ENCODE measurements around the gene CASP10. TPM values are rescaled to one million over a fixed set of nuclear protein-coding genes. Genes with fewer than 3 reads are reported as not detected.

CASP10 gene
- total and polyA plus RNA-seq, 2 of the 13 experiments (the other 11 are each of a cell fraction or from before 2014, with no cell fraction given), result 22.2 to 23.8 TPM

DNA sequence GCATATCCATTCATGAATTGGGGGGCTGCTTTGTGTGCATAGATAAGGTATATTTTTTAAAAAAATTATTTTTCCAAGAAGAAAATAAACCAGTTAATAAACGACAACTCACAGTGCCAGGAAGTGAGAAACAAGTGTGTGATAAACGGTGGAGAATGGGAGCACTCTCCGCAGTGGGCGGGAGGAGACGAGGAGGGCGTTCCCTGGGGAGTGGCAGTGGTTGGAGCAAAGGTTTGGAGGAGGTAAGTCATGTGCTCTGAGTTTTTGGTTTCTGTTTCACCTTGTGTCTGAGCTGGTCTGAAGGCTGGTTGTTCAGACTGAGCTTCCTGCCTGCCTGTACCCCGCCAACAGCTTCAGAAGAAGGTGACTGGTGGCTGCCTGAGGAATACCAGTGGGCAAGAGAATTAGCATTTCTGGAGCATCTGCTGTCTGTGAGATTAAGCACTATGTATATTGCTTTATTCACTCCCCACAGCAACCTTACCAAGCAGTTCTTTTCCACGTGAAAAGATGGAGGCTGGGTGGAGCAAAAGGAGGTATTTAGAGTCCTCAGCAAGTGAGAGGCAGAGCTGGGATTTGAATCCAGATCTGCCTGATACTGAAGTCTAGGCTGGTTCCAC lies 50.4 kb downstream of the CASP10 start (continued):
- no peak; the same call in 1 of the 2 replicates for TF ChIP-seq TFDP2 (CRISPR knock-in tag; IDR thresholded peaks at IDR 0.05)
- TF ChIP-seq SNRNP70 (IDR thresholded peaks at IDR 0.05; ENCODE audit: low read depth, low read length), result no peak
- no peak for TF ChIP-seq ZNF678 (CRISPR knock-in tag; IDR thresholded peaks at IDR 0.05)
- TF ChIP-seq, protein P1, sequence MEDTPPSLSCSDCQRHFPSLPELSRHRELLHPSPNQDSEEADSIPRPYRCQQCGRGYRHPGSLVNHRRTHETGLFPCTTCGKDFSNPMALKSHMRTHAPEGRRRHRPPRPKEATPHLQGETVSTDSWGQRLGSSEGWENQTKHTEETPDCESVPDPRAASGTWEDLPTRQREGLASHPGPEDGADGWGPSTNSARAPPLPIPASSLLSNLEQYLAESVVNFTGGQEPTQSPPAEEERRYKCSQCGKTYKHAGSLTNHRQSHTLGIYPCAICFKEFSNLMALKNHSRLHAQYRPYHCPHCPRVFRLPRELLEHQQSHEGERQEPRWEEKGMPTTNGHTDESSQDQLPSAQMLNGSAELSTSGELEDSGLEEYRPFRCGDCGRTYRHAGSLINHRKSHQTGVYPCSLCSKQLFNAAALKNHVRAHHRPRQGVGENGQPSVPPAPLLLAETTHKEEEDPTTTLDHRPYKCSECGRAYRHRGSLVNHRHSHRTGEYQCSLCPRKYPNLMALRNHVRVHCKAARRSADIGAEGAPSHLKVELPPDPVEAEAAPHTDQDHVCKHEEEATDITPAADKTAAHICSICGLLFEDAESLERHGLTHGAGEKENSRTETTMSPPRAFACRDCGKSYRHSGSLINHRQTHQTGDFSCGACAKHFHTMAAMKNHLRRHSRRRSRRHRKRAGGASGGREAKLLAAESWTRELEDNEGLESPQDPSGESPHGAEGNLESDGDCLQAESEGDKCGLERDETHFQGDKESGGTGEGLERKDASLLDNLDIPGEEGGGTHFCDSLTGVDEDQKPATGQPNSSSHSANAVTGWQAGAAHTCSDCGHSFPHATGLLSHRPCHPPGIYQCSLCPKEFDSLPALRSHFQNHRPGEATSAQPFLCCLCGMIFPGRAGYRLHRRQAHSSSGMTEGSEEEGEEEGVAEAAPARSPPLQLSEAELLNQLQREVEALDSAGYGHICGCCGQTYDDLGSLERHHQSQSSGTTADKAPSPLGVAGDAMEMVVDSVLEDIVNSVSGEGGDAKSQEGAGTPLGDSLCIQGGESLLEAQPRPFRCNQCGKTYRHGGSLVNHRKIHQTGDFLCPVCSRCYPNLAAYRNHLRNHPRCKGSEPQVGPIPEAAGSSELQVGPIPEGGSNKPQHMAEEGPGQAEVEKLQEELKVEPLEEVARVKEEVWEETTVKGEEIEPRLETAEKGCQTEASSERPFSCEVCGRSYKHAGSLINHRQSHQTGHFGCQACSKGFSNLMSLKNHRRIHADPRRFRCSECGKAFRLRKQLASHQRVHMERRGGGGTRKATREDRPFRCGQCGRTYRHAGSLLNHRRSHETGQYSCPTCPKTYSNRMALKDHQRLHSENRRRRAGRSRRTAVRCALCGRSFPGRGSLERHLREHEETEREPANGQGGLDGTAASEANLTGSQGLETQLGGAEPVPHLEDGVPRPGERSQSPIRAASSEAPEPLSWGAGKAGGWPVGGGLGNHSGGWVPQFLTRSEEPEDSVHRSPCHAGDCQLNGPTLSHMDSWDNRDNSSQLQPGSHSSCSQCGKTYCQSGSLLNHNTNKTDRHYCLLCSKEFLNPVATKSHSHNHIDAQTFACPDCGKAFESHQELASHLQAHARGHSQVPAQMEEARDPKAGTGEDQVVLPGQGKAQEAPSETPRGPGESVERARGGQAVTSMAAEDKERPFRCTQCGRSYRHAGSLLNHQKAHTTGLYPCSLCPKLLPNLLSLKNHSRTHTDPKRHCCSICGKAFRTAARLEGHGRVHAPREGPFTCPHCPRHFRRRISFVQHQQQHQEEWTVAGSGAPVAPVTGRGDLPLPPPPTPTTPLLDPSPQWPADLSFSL (CRISPR knock-in tag; IDR thresholded peaks at IDR 0.05), result no peak
- no peak for TF ChIP-seq RBM39 (IDR thresholded peaks at IDR 0.05; ENCODE audit: low read depth, low read length, poor library complexity, severe bottlenecking)
- no peak for TF ChIP-seq IRX3 (CRISPR knock-in tag; IDR thresholded peaks at IDR 0.05; ENCODE audit: borderline replicate concordance, low read depth)
- TF ChIP-seq ZNF451 (CRISPR knock-in tag; IDR thresholded peaks at IDR 0.05), result no peak; the same call in 1 of the 2 replicates
- no peak for TF ChIP-seq ARHGAP35 (CRISPR knock-in tag; IDR thresholded peaks at IDR 0.05; ENCODE audit: borderline replicate concordance)
- TF ChIP-seq, protein P2, sequence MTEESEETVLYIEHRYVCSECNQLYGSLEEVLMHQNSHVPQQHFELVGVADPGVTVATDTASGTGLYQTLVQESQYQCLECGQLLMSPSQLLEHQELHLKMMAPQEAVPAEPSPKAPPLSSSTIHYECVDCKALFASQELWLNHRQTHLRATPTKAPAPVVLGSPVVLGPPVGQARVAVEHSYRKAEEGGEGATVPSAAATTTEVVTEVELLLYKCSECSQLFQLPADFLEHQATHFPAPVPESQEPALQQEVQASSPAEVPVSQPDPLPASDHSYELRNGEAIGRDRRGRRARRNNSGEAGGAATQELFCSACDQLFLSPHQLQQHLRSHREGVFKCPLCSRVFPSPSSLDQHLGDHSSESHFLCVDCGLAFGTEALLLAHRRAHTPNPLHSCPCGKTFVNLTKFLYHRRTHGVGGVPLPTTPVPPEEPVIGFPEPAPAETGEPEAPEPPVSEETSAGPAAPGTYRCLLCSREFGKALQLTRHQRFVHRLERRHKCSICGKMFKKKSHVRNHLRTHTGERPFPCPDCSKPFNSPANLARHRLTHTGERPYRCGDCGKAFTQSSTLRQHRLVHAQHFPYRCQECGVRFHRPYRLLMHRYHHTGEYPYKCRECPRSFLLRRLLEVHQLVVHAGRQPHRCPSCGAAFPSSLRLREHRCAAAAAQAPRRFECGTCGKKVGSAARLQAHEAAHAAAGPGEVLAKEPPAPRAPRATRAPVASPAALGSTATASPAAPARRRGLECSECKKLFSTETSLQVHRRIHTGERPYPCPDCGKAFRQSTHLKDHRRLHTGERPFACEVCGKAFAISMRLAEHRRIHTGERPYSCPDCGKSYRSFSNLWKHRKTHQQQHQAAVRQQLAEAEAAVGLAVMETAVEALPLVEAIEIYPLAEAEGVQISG (CRISPR knock-in tag; IDR thresholded peaks at IDR 0.05), result peak; percentile 48
- TF ChIP-seq ZFX (CRISPR knock-in tag; IDR thresholded peaks at IDR 0.05; ENCODE audit: low read depth), result peak; percentile 43; the same call in 1 of the 2 replicates
- TF ChIP-seq GATAD1 (CRISPR knock-in tag; IDR thresholded peaks at IDR 0.05), result peak; percentile 57; the same call in 1 of the 2 replicates
- peak; percentile 78; the same call in 1 of the 2 replicates for TF ChIP-seq MYC (CRISPR knock-in tag; IDR thresholded peaks at IDR 0.05; ENCODE audit: borderline replicate concordance)
- no peak for TF ChIP-seq ZNF282 (IDR thresholded peaks at IDR 0.05; ENCODE audit: partially characterized antibody)
- no peak for TF ChIP-seq SMC3 (IDR thresholded peaks at IDR 0.05; ENCODE audit: low read length)
- no peak for TF ChIP-seq KDM5B (CRISPR knock-in tag; IDR thresholded peaks at IDR 0.05; ENCODE audit: borderline replicate concordance)
- no peak for TF ChIP-seq ZNF589 (CRISPR knock-in tag; conservative IDR thresholded peaks at IDR 0.05)
- TF ChIP-seq ZNF512 (CRISPR knock-in tag; IDR thresholded peaks at IDR 0.05), result no peak

Measured in HepG2 (cell line).